Endothelial cell of umbilical vein (primary cell): Measurements from ENCODE around the gene CPVL. TPM values are rescaled to one million over a fixed set of nuclear protein-coding genes. Genes with fewer than 3 reads are reported as not detected.

Source experiments
- BruUV-seq: library from RNA; stranded (reverse); fragments of 400-500 nt; replicated peaks from 2 replicates; lab custom pipeline; 2021; lab: Mats Ljungman, UMichigan
- CTCF ChIA-PET: fragments of 300-600, 350-600 bp; sonication (Branson Sonifier 250); formaldehyde crosslinking; loops from one replicate; lab custom pipeline; 2021; ENCODE audit warnings: antibody characterized with exemption, inconsistent platforms; lab: Charles Lee
- POLR2A ChIA-PET: fragments of 300-600, 350-600 bp; sonication (Branson Sonifier 250); formaldehyde crosslinking; loops from one replicate; lab custom pipeline; 2021; ENCODE audit warnings: antibody characterized with exemption, inconsistent platforms; lab: Charles Lee
- DNase-seq: peaks from one replicate; pipeline ENCODE4 v3.0.0-alpha.2; 2011; ENCODE audit warnings: low read depth, low spot score
- FAIRE-seq: peaks from 2 replicates; lab custom pipeline; 2011; peaks lifted over from hg19 to GRCh38; lab: Jason Lieb, UNC
- H2AFZ ChIP-seq: 2 replicates; pipeline ENCODE4 v1.6.0; 2012; ENCODE audit warnings: low read depth, low read length, control low read depth, inconsistent platforms
- H3K27ac ChIP-seq: 2 replicates; pipeline ENCODE4 v1.5.1; 2011; ENCODE audit warnings: low read depth, mild to moderate bottlenecking, control low read depth, low read length, moderate library complexity; ENCODE audit not compliant: insufficient read depth
- H3K27me3 ChIP-seq, 2 experiments: 2 replicates each; pipeline versions ENCODE4 v1.6.0 to v1.6.1; 2011; ENCODE audit warnings: low read length in 2 of 2, mixed read lengths in 1 of 2; ENCODE audit not compliant: control insufficient read depth in 2 of 2, insufficient read depth in 2 of 2
- H3K36me3 ChIP-seq, 2 experiments: 2 replicates in 1 of 2; 3 replicates in 1 of 2; pipeline ENCODE4 v1.5.1; 2011; ENCODE audit warnings: low read length in 2 of 2, mild to moderate bottlenecking in 1 of 2, moderate library complexity in 1 of 2; ENCODE audit not compliant: control insufficient read depth in 2 of 2, insufficient read depth in 2 of 2; ENCODE audit errors: extremely low read depth in 1 of 2
- H3K4me1 ChIP-seq: 3 replicates; pipeline ENCODE4 v1.5.1; 2011; ENCODE audit warnings: mild to moderate bottlenecking, low read length; ENCODE audit not compliant: control insufficient read depth, insufficient read depth; ENCODE audit errors: extremely low read depth
- H3K4me2 ChIP-seq: 2 replicates; pipeline ENCODE4 v1.6.1; 2011; ENCODE audit warnings: low read length, control low read depth, mixed read lengths; ENCODE audit not compliant: insufficient read depth
- H3K4me3 ChIP-seq, 3 experiments: fragments of 200-600 bp in 1 of 3; sonication (generic), shearing (Covaris generic) in 1 of 3; replicated peaks in 1 of 3; 2 replicates each; pipeline ENCODE4 v1.5.1; 2011 to 2016; ENCODE audit warnings: control low read depth in 3 of 3, low read length in 3 of 3, mild to moderate bottlenecking in 2 of 3, inconsistent platforms in 1 of 3, low read depth in 1 of 3, moderate library complexity in 1 of 3; ENCODE audit not compliant: insufficient read depth in 1 of 3
- H3K79me2 ChIP-seq: 2 replicates; pipeline ENCODE4 v1.6.0; 2012; ENCODE audit warnings: low read length, inconsistent platforms; ENCODE audit not compliant: control insufficient read depth, insufficient read depth
- H3K9ac ChIP-seq: replicated peaks from 2 replicates; pipeline ENCODE3; 2011; ENCODE audit warnings: low read length, control low read depth; ENCODE audit not compliant: insufficient read depth; ENCODE audit errors: extremely low read depth
- H3K9me1 ChIP-seq: replicated peaks from 3 replicates; pipeline ENCODE4 v1.6.0; 2011; ENCODE audit warnings: mild to moderate bottlenecking, low read length; ENCODE audit not compliant: control insufficient read depth, insufficient read depth; ENCODE audit errors: extremely low read depth
- H3K9me3 ChIP-seq: replicated peaks from 2 replicates; pipeline ENCODE4 v1.5.1; 2012; ENCODE audit warnings: low read length, inconsistent platforms; ENCODE audit not compliant: control insufficient read depth, insufficient read depth
- H4K20me1 ChIP-seq: replicated peaks from 2 replicates; pipeline ENCODE3; 2011; ENCODE audit warnings: mild to moderate bottlenecking, low read length; ENCODE audit not compliant: control insufficient read depth, insufficient read depth; ENCODE audit errors: extremely low read depth
- JUN ChIP-seq: IDR thresholded peaks from 2 replicates; pipeline ENCODE4 v1.6.1; 2011; ENCODE audit warnings: borderline replicate concordance, low read depth; ENCODE audit not compliant: insufficient read length, insufficient read depth
- dilution Hi-C: fragments of 300-500 bp; cut with MboI; formaldehyde crosslinking; loops from one replicate; pipeline ENCODE4 v1.15.0; 2019; ENCODE audit warnings: low sequenced_read_pairs; ENCODE audit not compliant: extremely low pct_ligation_motif_present
- intact Hi-C: fragments of 100-400 bp; cut with micrococcal nuclease; formaldehyde crosslinking; loops from one replicate; pipeline ENCODE4 v1.10.0; 2022
- polyA plus RNA-seq, 4 experiments: library from polyadenylated mRNA; depleted of rRNA in 3 of 4; stranded (reverse) in 3 of 4; unstranded in 1 of 4; fragments of >200 nt; gene quantifications; 2 replicates each; pipeline versions ENCODE4 v1.2.1 to v1.2.3, GENCODE V29; 2011 to 2012; ENCODE audit warnings: missing spikeins in 1 of 4
- total RNA-seq: library from RNA; stranded (reverse); gene quantifications from 2 replicates; pipeline ENCODE4 v1.2.3, GENCODE V29; 2021
- TF ChIP-seq, protein P1 (sequence below), 2 donors: IDR thresholded peaks; 1 replicate in 1 of 2; 2 replicates in 1 of 2; pipeline ENCODE4 v1.5.1; 2011; ENCODE audit warnings: low read length in 2 of 2, mild to moderate bottlenecking in 2 of 2, moderate library complexity in 2 of 2, control low read depth in 1 of 2, inconsistent platforms in 1 of 2, low read depth in 1 of 2; ENCODE audit not compliant: insufficient read depth in 1 of 2; ENCODE audit errors: extremely low read depth in 1 of 2

CPVL gene
- total and polyA plus RNA-seq, 2 donors (not counting 3 experiments of a cell fraction or from before 2014, with no cell fraction given), result 0.14 TPM; not detected in 1

DNA sequence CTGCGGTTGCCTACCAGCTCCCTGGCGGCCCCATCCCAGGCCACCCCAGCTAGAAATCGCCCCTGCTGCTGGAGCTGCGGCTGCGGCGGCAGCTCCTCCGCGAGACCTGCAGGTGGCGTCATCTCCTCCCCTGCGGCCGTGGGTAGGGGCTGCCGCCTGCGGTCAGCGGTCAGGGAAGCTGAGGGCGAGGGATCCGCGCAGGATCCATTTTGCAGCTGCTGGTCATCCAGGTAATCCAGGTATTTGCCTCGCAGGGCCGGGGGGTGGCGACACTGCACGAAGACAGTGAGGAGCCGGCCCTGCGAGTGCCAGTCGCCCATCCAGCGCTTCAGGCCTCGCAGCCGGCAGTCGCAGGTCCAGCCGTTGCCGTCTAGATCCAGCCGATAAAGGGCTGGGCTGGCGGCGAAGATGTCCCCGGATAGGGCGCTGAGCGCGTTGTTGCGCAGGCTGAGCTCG, 189.7 kb downstream of the CPVL start:
- DNase-seq (peak; percentile 61), FAIRE-seq (peak; percentile 42)
- Histone ChIP-seq H3K27ac (no peak overlapping the region), H3K4me1 (peaks cover 11% of the 10 kb centered on the region), H4K20me1 (no peaks in the 10 kb centered on the region), H3K36me3 (no peaks in the 10 kb centered on the region), H3K9me3 (no peaks in the 10 kb centered on the region), H3K79me2 (no peaks in the 10 kb centered on the region), H3K9ac (no peak overlapping the region), H2AFZ (peak overlapping the region; percentile 70), H3K9me1 (no peaks in the 10 kb centered on the region), H3K4me3 (peak overlapping the region in 2 of 3 experiments; percentile 13 to 16), H3K27me3 (peaks cover 18 to 26% of the 10 kb centered on the region in 2 experiments), H3K4me2 (peak overlapping the region; percentile 20)
- intact Hi-C loops, result loop anchor here (1.0 kb wide), 6 partner anchors 29 to 452 kb away; no protein-coding TSS in a partner anchor
- dilution Hi-C loops, result no loop called here
- no peak for TF ChIP-seq JUN
- TF ChIP-seq, protein P1, sequence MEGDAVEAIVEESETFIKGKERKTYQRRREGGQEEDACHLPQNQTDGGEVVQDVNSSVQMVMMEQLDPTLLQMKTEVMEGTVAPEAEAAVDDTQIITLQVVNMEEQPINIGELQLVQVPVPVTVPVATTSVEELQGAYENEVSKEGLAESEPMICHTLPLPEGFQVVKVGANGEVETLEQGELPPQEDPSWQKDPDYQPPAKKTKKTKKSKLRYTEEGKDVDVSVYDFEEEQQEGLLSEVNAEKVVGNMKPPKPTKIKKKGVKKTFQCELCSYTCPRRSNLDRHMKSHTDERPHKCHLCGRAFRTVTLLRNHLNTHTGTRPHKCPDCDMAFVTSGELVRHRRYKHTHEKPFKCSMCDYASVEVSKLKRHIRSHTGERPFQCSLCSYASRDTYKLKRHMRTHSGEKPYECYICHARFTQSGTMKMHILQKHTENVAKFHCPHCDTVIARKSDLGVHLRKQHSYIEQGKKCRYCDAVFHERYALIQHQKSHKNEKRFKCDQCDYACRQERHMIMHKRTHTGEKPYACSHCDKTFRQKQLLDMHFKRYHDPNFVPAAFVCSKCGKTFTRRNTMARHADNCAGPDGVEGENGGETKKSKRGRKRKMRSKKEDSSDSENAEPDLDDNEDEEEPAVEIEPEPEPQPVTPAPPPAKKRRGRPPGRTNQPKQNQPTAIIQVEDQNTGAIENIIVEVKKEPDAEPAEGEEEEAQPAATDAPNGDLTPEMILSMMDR (IDR thresholded peaks at IDR 0.05; ENCODE audit: extremely low read depth in 1 of 2, insufficient read depth in 1 of 2, low read depth in 1 of 2, low read length in 2 of 2), result peak; percentile 59 to 87
- ChIA-PET POLR2A (interaction anchor here (1.4 kb wide), 1 partner anchor 30 kb away, joined by 4 read pairs; no protein-coding TSS in a partner anchor), CTCF (interaction anchor here (0.6 to 16.1 kb wide), 51 partner anchors 9 to 653 kb away, joined by 3 to 518 read pairs (median 5); no protein-coding TSS in a partner anchor)
- no TSS peak for BruUV-seq
